Skeletal muscle satellite cell (primary cell): ENCODE results near the gene GGA2. TPM values are rescaled to one million over a fixed set of nuclear protein-coding genes. Genes with fewer than 3 reads are reported as not detected.
"Not testable (repeated sequence)": the region's sequence is repeated elsewhere in the genome, so short reads cannot be mapped to it uniquely, and the experiment has no call there.

Experiments used
- H3K27me3 ChIP-seq: 2 replicates; pipeline ENCODE4 v1.7.0; 2013; ENCODE audit warnings: low read length; ENCODE audit not compliant: control insufficient read depth, insufficient read depth
- H3K36me3 ChIP-seq: 2 replicates; pipeline ENCODE4 v1.7.0; 2013; ENCODE audit warnings: mild to moderate bottlenecking, control low read depth, low read length; ENCODE audit not compliant: insufficient read depth
- H3K4me1 ChIP-seq: 2 replicates; pipeline ENCODE4 v1.7.0; 2013; ENCODE audit warnings: low read length; ENCODE audit not compliant: control insufficient read depth, insufficient read depth
- H3K4me2 ChIP-seq: 2 replicates; pipeline ENCODE4 v1.7.0; 2013; ENCODE audit warnings: mild to moderate bottlenecking, low read length
- H3K4me3 ChIP-seq: 2 replicates; pipeline ENCODE4 v1.7.0; 2013; ENCODE audit warnings: low read length
- H3K9ac ChIP-seq: 2 replicates; pipeline ENCODE4 v1.7.0; 2013; ENCODE audit warnings: mild to moderate bottlenecking, low read depth, low read length, moderate library complexity
- H3K9me3 ChIP-seq: replicated peaks from 2 replicates; pipeline ENCODE4 v1.7.0; 2013; ENCODE audit warnings: mild to moderate bottlenecking, control low read depth, low read length
- total RNA-seq: library from RNA; depleted of rRNA; stranded (reverse); fragments of >200 nt; gene quantifications from 2 replicates; pipeline ENCODE4 v1.2.3, GENCODE V29; 2012; rRNA removed

Gene GGA2
- total RNA-seq = 18.0 and 21.0 TPM in 2 replicates

GRCh38 chr16:23510164-23510914 is at the start of gene GGA2:
Gene GGA2 (minus strand): TSS chr16:23510494. CDS start chr16:23510411, 83 bp downstream.
- Histone ChIP-seq H3K36me3 (peaks cover 5% of the 10 kb centered on the region), H3K4me2 (peak within 1 kb of the TSS; percentile 91), H3K4me1 (peaks cover 22% of the 10 kb centered on the region), H3K9ac (peak within 1 kb of the TSS; percentile 81), H3K9me3 (no peaks in the 10 kb centered on the region), H3K4me3 (peak within 1 kb of the TSS; percentile 87), H3K27me3 (no peaks in the 10 kb centered on the region)

DNA sequence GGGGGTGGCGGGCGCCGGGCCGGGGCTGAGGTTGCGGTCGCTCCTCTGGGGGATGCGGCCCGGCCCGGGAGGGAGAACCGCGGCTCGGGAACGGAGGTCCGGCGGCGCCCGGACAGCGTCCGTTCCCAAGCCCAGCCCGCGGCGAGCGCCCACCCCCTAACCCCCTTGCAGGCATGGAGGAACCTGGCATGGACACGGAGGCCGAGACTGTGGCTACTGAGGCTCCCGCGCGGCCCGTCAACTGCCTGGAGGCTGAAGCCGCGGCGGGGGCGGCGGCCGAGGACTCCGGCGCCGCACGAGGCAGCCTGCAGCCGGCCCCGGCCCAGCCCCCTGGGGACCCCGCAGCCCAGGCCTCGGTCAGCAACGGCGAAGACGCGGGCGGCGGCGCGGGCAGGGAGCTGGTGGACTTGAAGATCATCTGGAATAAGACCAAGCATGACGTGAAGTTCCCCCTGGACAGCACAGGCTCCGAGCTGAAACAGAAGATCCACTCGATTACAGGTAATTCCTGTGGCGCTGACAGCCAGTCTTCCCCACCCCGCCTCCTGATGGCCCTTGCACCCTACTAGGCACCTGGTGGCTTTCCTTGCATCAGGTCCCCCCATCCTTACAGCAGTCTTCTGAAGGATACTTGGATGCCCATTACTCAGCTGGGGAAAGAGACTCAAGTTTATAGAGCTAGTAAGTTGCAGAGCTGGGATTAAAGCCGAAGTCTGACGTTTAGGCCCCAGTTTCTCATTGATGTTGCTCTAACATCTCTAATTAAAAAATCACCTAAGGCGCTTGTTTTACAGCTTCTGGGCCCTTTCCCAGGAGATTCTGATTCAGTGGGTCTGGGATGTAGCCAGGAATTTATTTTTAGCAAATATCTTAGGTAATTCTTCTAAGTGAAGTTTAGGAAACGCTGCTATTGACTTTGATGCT is 47.7 kb upstream of the GGA2 start:
- Histone ChIP-seq H3K9me3 (no peaks in the 10 kb centered on the region), H3K4me1 (peaks cover 15% of the 10 kb centered on the region), H3K4me2 (peak overlapping the region; percentile 100), H3K36me3 (peaks cover 42% of the 10 kb centered on the region), H3K9ac (peak overlapping the region; percentile 99), H3K4me3 (peak overlapping the region; percentile 96), H3K27me3 (no peaks in the 10 kb centered on the region)

DNA sequence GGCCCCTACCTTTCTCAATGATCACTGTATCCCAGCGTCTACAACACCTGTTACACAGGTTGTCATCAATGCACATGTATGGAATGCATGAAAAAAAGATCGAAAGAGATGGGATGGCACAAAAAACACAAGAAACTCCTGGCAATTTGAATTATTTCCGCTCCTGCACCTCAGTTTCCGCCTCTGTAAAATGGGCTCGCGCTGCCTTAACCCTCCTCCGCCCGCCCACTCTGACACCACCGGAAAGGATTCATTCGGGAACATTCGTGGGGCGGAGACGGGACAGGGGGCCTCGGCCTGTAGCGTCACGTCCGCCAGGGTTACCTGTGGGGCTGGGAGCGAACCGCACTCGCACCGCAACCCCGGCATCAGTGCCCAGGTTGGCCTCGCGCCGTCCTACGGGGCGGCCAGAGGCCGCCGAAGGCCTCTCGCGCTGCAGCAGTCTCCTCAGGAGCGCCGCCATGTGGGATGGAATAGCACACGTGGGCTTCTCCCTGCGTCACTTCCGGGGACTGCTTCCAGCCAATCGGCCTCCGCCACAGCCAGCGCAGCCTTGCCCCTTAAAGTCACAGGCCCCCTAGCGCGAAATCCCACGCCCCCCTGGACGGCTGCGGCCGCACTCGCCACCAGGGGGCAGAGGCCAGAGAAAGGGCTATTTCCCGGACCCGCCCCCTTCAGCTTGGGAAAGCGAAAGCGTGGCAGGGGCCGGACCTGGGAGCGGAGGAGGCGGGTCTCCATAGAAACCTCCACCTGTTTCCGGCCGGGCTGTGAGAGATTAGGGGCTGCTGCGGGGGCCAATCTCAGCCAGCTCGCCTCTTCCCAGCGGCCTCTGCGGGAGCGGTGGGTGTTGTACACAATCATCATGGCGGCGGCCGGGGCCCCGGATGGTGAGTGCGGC is 46.8 kb upstream of the GGA2 start, which contains the start of the genes EARS2 and UBFD1:
Gene EARS2, minus strand, starts transcription at position 470 of the 898 bp plus-strand sequence. Its CDS starts 7 bp downstream, at position 463.
Gene UBFD1, plus strand, starts transcription at position 847 of the 898 bp plus-strand sequence. Its CDS starts 16 bp downstream, at position 863.
- H3K4me2 ChIP-seq = peak within 1 kb of the TSS; percentile 100
- H3K4me3 ChIP-seq = peak within 1 kb of the TSS; percentile 96
- H3K27me3 ChIP-seq = no peaks in the 10 kb centered on the region
- H3K36me3 ChIP-seq = peaks cover 40% of the 10 kb centered on the region
- peaks cover 15% of the 10 kb centered on the region for H3K4me1 ChIP-seq
- H3K9me3 ChIP-seq = no peaks in the 10 kb centered on the region
- peak within 1 kb of the TSS; percentile 99 for H3K9ac ChIP-seq

DNA sequence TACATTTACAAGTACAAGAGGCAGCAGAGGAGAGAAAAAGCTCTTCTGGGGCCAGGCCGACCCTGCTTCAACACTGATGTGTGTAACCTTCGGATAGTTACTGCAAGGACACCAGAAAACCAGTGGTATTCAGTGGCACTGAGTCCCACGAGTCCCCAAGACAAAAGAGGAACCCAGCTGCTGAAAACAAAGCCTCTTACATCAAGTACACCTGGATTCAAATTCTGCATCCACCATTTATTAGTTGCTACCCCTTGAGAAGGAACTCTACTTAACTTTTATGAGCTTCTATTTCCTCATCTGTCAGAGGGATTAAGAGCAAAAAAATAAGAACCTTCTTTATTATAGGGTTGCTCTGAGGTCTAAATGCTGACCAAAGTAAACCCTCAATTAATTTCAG is 44.2 kb upstream of the GGA2 start:
- Histone ChIP-seq H3K27me3 (no peaks in the 10 kb centered on the region), H3K9ac (no peak overlapping the region), H3K9me3 (no peaks in the 10 kb centered on the region), H3K4me2 (no peak overlapping the region), H3K4me3 (no peak overlapping the region), H3K4me1 (peaks cover 12% of the 10 kb centered on the region), H3K36me3 (peaks cover 30% of the 10 kb centered on the region)

GRCh38 chr16:23552161-23552560 is 41.9 kb upstream of the GGA2 start:
- H3K36me3 ChIP-seq = peaks cover 36% of the 10 kb centered on the region
- H3K9me3 ChIP-seq = no peaks in the 10 kb centered on the region

DNA sequence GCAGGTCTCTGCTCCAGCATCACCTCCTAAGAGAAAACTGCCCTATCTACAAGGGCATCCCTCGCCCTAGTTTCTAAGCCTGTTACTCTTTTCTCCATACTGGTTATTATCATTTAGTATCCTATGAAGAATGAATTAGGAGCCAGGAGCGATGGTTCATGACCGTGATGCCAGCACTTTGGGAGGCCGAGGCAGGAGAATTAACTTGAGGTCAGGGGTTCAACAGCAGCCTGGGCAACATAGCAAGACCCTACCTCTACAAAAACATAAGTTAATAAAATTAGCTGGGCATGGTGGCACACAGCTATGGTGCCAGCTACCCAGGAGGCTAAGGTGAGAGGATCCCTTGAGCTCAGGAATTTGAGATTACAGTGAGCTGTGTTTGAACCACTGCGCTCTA is 39.6 kb upstream of the GGA2 start:
- H3K4me1 ChIP-seq = no peaks in the 10 kb centered on the region
- no peaks in the 10 kb centered on the region for H3K9me3 ChIP-seq
- no peak overlapping the region for H3K9ac ChIP-seq
- H3K36me3 ChIP-seq = peaks cover 56% of the 10 kb centered on the region
- no peaks in the 10 kb centered on the region for H3K27me3 ChIP-seq
- no peak overlapping the region for H3K4me3 ChIP-seq
- no peak overlapping the region for H3K4me2 ChIP-seq

More at GRCh38 chr16:23552161-23552560, 41.9 kb upstream of the GGA2 start:
- Histone ChIP-seq H3K27me3 (no peaks in the 10 kb centered on the region), H3K9ac (no peak overlapping the region), H3K4me2 (no peak overlapping the region), H3K4me3 (no peak overlapping the region), H3K4me1 (peaks cover 4% of the 10 kb centered on the region)

DNA sequence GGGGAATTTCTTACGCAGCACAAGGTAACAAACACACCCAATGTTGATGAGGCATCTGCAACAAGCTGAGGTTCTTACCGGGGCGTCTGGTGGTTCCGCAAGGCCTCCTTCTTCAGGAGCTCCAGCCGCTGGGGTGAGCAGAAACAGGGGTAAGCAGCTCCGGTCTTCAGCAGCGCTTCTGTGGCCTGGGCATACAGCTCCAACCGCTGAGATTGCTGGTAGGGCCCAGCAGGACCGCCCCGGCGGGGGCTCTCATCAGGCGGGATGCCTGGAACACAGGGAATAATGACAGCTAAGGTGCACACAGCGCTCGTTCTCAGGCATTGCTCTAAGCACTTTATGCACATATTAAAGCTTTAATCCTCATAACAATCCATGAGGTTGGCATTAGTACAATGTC is 34.1 kb upstream of the GGA2 start:
- Histone ChIP-seq H3K4me3 (no peak overlapping the region), H3K4me1 (peaks cover under 1% of the 10 kb centered on the region), H3K27me3 (no peaks in the 10 kb centered on the region), H3K9ac (no peak overlapping the region), H3K36me3 (peaks cover 47% of the 10 kb centered on the region), H3K4me2 (no peak overlapping the region), H3K9me3 (no peaks in the 10 kb centered on the region)

GRCh38 chr16:23540817-23541178 is 30.5 kb upstream of the GGA2 start:
- H3K9me3 ChIP-seq, H3K9ac ChIP-seq, H3K27me3 ChIP-seq, H3K4me2 ChIP-seq, H3K4me3 ChIP-seq: not testable (repeated sequence)
- Histone ChIP-seq H3K36me3 (peaks cover 22% of the 10 kb centered on the region), H3K4me1 (peaks cover 14% of the 10 kb centered on the region)

- peaks cover 19% of the 10 kb centered on the region for H3K36me3 ChIP-seq
- H3K9me3 ChIP-seq = no peaks in the 10 kb centered on the region
These were observed 29.9 kb upstream of the GGA2 start for GRCh38 chr16:23539984-23540816.

DNA sequence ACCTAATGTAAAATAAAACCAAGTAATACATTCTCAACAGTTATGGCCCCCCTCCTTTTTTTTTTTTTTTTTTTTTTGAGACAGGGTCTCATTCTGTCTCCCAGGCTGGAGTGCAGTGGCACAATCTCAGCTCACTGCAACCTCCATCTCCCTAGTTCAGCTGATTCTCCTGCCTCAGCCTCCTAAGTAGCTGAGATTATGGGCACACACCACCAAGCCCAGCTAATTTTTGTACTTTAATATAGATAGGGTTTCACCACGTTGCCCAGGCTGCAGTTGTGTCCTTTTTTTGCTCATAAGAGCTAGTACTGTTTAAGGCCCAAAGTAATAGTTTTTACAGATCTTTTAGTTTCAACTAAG is 28.6 kb upstream of the GGA2 start:
- Histone ChIP-seq H3K27me3 (no peaks in the 10 kb centered on the region), H3K9me3 (no peaks in the 10 kb centered on the region), H3K4me3 (no peak overlapping the region), H3K9ac (peak overlapping the region; percentile 49), H3K4me1 (peaks cover 14% of the 10 kb centered on the region), H3K36me3 (peaks cover 24% of the 10 kb centered on the region), H3K4me2 (no peak overlapping the region)

More at GRCh38 chr16:23539984-23540816, 29.9 kb upstream of the GGA2 start:
- Histone ChIP-seq H3K27me3 (no peaks in the 10 kb centered on the region), H3K4me3 (no peak overlapping the region), H3K4me1 (peaks cover 14% of the 10 kb centered on the region), H3K4me2 (no peak overlapping the region), H3K9ac (no peak overlapping the region)
